ENCODE measurements around the gene FOXO3.

- no peak for TF ChIP-seq CTCF (IDR thresholded peaks at IDR 0.05)
- no peak for TF ChIP-seq POLR2A (IDR thresholded peaks at IDR 0.05)
Observed at GRCh38 chr6:108621117-108621516, 60.4 kb downstream of the FOXO3 start.

All from right lobe of liver (tissue), 4 donors.